Measurements from ENCODE around the gene RHOXF2.
A peak's percentile ranks its signal among the peaks of the same experiment; 100 is the strongest.
"Not testable (repeated sequence)": the region's sequence is repeated elsewhere in the genome, so short reads cannot be mapped to it uniquely, and the experiment has no call there.

The RHOXF2 gene

GRCh38 chrX:120195786-120196185, 37.4 kb downstream of the RHOXF2 start:
- not testable (repeated sequence) for H3K4me3 ChIP-seq (ENCODE audit: low read depth, low read length); DNase-seq (ENCODE audit: low read depth)

- not testable (repeated sequence) for H3K4me3 ChIP-seq (ENCODE audit: low read depth, low read length); DNase-seq (ENCODE audit: low read depth)
These were observed 38.3 kb downstream of the RHOXF2 start for GRCh38 chrX:120196626-120197283.

- TF ChIP-seq CTCF (conservative IDR thresholded peaks at IDR 0.05; ENCODE audit: low read depth, low read length), result no peak
- DNase-seq (ENCODE audit: low read depth), result no peak
- H3K4me3 ChIP-seq (ENCODE audit: low read depth, low read length), result no peak overlapping the region
These were observed 42.4 kb downstream of the RHOXF2 start for GRCh38 chrX:120200851-120201250.

GRCh38 chrX:120205816-120206753, 47.7 kb downstream of the RHOXF2 start:
- no peak for TF ChIP-seq CTCF (conservative IDR thresholded peaks at IDR 0.05; ENCODE audit: low read depth, low read length)
- DNase-seq (ENCODE audit: low read depth), result no peak
- no peak overlapping the region for H3K4me3 ChIP-seq (ENCODE audit: low read depth, low read length)

GRCh38 chrX:120207009-120207605, 48.7 kb downstream of the RHOXF2 start:
- DNase-seq (ENCODE audit: low read depth), result no peak
- no peak overlapping the region for H3K4me3 ChIP-seq (ENCODE audit: low read depth, low read length)
- no peak for TF ChIP-seq CTCF (conservative IDR thresholded peaks at IDR 0.05; ENCODE audit: low read depth, low read length)

- peak; percentile 85 for TF ChIP-seq CTCF (conservative IDR thresholded peaks at IDR 0.05; ENCODE audit: low read depth, low read length)
- no peak overlapping the region for H3K4me3 ChIP-seq (ENCODE audit: low read depth, low read length)
- peak; percentile 75 for DNase-seq (ENCODE audit: low read depth)
These were observed 55.2 kb downstream of the RHOXF2 start for GRCh38 chrX:120213438-120214265.

All from choroid plexus epithelial cell (primary cell).